NK-92 (cell line): Measurements from ENCODE around the gene ZFP92.

Experiments
- DNase-seq: peaks from one replicate; lab custom pipeline; 2025; ENCODE audit not compliant: unreplicated experiment; lab: John Stamatoyannopoulos, UW

The ZFP92 gene

DNA sequence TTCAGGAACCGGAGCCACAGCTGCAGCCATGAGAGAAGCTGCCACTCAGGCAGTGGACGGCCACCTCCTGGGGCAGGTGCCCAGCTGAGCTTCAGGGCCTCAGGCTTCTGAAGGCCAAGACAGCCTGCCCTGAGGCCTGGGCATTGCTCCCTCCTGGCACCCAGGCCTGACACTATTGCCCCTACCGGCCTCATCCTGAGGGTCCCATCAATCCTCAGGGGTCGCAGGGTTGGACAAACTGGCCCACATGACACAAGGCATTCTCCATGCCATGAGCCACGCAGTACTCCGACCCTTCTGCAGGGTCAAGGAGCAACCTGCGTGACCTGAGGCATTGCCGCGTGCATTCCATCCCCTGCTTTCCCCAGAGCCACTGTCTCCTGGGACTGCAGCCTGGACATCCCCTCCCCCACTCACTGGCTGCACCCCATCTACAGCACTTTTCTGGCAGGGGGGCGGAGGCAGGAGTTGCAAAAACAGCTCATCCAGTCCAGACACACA, 3.0 kb upstream of the ZFP92 start:
- DNase-seq = no peak

DNA sequence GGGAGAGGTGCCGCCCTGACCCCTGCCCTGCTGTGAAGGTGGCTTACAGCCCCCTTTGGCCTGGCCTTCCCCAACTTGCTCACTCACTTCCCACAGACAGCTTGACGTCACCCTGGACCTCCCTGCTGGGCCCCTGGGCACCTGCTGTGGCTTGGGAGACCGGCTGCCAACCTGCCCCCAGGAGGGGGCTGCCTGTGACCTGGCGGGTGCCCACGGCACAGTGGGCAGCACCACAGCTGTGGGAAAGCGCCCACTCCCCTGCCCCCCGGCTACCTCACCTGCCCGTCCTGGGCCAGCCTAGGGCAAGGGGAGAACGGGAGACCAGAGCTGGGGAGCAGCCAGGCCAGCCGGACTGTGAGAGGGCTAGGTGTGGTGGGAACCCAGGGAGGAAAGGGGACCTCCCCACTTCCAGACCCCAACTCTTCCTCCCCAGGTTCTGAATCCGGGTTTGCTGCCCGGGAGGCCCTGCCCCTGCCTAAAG, 2.4 kb upstream of the ZFP92 start:
- no peak for DNase-seq

DNA sequence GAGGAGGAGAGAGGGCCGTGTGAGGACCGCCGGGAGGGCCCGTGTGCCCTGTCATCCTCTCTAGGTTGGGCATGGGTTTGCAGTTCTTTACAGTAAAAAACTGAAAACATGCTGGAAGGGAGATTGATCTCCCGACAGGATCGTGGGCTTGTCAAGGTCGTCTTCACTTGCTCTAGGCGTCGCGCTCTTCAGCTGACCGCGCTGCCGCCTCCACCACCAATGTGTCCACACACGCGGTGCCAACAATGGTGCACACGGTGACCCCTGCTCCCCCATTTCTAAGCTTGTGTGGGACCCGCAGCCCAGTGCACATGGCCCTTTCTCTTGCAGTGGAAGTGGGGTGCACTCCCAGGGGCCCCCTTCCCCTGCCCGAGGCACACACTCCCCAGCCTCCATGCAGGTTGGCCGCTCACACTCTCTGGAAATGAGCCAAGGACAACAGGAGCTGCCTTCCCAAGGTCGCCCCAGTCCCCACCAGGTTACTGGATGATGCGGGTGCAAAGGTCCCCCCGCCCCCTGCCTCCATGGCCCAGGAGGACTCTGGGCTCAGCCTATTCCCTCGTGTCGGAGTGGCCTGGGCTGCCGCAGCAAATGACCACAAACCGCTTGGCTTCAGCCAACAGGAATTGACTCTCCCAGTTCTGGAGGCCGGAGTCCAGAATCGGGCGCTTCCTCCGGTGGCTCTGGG, 1.7 kb upstream of the ZFP92 start:
- no peak for DNase-seq

DNA sequence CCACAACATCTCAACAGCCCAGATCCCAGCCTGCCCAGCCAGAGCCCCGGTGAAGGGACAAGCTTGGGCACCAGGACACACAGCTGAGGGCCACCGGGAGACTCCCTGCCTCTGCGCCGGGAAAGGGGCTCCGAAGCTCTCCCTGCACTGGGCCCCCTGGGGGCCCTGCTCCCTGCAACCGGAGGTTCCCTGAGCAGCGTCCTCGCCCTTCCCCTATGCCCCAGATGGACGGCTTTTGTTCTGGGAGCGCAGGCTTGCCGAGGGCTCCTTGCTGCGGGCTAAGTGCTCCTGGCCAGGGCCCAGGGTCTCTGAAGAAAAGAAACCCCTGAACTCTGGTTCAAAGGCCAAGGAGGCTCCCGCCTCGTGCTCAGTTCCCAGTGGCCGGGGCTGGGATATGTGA, 899 bp upstream of the ZFP92 start:
- no peak for DNase-seq

DNA sequence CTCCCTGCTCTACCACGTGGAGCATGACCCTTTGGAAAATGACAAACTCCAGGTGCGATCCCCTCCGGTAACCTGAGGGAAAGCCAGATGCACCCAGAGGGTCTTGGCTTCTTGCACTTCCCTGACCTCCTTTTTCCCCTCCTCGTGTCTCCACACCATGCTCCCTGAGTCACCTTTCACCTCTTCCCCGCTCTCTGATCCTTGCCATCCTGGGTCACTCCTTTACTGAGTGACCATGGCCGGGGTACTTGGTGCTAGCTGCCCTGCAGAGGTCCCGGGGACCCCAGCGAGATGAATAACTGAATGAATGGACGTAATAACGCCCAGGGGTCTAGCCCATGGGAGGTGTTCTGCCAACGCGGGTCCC, 401 bp upstream of the ZFP92 start:
- no peak for DNase-seq

DNA sequence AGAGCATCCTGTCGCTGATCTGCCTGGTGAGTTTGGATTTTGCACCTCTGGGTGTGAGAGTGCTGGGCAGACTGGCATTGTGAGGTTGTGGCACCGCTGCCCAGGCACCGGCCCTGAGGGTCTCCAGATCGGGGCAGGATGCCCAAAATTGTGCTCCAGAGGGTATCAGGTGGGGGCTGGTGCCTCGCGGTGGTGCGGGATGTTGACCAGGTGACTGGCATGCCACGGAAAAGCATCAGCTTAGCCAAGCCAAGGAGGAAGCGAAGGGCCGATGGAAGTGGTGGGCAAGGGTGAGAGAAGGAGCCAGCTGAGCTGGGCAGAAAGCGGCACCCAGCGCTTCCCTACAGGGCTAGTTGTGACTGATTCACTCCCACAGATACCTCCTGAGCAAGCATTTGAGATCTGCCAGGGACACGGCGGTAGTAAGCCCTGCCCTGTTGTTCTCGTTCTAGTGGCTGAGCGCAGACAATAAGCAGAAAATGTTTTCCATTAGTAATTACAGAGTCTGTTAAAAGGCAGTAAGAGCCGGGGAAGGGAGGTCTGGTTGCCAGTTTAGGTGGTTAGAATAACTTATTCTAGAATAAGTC, 809 bp downstream of the ZFP92 start:
- DNase-seq = no peak

DNA sequence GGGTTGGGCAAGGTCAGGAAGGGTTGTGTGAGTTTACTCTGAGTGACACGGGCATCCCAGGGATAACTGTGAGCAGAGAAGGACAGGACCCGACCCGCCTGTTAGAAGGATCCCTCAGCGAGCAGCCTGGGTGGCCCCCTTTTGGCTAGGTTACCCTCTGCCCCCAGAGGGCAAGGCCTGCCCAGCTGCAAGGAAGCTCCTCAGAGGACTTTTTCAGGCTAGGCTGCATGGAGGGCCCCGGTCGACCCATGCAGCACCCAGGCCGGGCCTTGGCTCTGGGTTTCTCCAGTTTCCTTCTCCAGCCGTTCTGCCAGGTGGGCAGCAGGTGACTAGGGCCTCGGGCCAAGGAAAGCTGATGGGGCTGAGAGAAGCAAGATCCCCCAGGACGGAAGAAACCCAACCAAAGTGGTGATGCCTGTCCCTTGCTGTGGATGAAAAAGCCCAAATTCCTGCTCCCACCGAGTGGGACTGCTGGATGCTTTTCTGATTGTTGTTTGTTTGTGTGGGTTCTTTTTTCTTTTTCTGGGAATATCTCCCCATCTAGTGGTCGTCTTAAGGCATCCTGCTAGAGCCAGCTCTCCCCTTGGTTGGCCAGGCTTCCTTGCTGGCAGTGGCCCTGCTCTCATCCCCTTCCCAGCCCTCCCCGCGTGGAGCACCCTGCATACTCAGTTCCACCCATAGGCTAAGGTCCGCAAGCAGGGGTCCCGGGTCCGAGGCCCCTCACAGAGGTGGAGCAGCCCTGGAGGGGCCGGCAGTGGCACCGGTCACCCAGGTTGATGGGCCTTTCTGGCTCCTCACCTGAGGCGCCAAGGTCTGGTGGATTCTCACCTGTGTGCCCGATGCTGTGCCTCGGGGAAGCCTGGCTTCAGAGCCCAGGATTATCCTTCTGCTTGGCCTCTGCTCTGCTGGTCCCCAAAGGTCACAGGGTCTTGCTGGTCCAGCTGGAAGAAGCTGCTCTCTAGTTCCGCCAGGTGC, 1.8 kb downstream of the ZFP92 start:
- DNase-seq = no peak

DNA sequence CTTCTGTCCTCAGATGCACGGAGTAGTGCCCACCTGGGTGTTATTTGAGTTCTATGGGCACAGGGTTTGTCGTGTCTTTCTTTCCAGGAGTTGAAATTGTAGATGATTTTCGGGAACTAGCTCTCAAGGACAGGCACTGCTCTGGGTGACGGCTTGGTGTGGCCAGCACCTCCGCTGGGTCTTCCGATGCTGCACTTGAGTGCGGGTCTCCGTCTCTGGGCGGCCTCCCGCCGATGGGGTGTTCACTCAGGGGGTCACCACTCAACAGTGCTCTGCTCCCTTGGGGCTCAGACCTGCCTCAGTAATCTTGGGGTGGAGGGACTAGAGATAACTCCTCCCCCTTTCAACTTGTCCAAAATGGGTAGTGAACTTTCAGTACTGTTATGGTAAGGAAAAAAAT, 2.5 kb downstream of the ZFP92 start:
- DNase-seq = no peak

DNA sequence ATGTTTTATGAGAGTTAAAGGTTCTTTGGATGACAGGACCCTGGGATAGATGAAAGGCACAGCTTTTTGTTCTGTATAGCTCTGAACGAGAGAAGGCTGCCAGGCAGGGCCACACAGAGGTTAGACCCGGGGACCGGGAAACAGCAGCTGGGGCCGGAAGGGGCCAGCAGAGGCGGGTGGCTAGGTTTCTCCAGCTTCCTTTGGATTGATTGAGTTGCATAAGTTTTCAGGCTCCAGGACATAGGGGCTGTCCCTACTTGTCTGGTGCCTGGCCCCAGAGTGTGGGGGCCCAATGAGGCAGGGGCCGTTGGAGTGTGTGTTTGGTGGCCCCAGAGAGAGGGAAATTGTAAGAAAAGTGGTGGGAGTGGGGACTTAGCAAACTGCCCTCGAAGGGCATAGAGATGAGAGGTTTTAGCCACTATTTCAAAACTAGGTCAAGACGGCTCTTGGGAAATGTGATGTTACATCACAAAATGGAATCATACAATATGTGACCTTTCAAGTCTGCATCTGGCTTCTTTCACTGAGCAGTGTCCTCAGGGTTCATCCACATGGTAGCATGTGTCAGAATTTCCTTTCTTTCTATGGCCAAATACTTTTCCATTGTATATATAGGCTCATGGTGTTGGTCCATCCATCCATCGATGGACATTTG, 3.7 kb downstream of the ZFP92 start:
- DNase-seq = no peak

DNA sequence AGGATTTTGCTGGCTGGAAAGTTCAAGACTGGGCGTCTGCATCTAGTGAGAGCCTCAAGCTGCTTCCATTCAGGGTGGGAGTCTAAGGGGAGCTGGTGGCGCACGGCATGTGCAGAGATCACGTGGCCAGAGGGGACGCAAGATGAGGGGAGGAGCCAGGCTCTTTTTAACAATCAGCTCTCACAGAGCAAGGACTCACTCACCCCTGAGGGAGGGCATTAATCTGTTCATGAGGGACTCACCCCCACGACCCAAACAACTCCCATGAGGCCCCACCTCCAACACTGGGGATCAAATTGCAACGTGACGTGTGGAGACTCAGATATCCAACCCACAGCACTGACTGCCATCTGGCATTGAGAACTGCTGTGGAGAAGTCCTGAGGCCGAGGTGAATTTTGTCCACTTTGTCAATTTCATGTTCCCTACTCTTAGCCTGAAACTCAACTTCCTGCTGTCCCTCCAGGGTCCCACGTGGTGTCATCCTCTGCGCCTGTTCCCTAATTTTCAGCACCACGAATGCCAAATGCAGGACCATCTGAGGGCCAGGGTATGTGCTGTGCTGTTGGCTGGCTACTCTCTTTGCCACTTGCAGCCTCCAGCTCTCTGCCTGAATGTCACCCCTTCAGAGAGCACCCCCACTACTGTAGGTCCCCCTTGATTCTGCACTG, 5.6 kb downstream of the ZFP92 start:
- no peak for DNase-seq

DNA sequence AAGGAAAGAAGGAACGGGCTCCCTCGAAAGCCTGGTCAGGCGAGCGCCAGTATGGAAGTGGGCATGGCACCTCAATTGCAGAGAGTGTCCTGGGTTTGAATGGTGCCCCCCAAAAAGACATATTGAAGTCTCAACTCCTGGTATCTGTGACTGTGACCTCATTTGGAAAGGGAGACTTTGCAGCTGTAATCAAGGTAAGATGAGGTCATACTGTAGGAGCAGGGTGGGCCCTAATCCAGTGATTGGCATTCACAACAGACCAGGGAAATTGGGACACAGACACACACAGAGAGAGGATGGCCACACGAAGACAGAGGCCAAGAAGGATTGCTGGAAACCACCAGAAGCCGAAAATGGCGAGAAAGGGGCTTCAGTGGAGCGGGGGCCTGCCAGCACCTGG, 6.4 kb downstream of the ZFP92 start:
- no peak for DNase-seq

DNA sequence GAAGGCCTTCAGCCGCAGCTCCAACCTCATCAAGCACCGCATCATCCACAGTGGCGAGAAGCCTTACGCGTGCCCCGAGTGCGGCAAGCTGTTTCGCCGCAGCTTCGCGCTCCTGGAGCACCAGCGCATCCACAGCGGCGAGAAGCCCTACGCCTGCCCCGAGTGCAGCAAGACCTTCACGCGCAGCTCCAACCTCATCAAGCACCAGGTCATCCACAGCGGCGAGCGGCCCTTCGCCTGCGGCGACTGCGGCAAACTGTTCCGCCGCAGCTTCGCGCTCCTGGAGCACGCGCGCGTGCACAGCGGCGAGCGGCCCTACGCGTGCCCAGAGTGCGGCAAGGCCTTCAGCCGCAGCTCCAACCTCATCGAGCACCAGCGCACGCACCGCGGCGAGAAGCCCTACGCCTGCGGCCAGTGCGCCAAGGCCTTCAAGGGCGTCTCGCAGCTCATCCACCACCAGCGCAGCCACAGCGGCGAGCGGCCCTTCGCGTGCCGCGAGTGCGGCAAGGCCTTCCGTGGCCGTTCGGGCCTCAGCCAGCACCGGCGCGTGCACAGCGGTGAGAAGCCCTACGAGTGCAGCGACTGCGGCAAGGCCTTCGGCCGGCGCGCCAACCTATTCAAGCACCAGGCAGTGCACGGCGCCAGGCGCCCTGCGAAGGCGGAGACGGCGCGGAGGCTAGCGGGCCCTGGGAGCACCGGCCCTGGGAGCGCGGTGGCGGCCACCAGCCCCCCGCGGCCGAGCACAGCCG, 9.8 kb downstream of the ZFP92 start:
- DNase-seq = no peak

DNA sequence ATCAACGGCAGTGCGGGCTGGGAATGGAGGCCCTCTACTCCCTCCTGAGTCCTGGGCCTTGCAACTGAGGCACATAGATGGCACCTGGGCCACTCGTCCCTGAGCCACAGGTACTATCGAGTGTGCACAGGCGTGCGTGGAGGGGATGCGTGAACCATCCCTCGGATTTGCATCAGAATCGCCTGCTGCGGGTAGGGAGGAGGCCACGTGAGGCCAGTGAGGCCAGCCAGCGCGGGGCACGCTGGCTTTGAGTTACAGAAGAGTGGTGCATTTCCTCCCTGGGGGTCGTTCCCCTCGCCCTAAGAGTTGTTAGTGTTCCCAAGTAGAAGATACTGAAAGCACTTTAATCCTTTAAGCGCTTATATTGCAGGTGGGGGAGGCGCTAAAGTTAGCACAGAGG, 10.6 kb downstream of the ZFP92 start:
- DNase-seq = no peak

DNA sequence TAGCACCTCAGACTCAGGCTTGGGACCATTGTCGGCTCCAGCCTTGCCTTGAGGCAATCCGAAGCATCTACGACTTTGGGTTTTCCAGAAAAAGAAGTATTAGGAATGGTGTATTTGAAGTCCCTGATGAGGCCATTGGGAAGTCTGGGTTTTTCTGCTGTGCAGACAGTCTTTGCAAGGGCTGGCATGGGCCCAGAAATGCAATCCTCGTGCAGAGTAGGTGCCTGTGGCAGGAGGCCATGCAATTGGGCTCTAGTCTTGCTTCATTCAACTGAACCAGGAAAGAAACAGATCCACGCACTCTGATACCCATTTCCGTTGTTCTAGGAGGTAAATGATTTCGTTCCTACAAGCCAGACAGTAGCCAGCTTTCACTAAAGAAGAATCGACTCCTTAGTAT, 12.4 kb downstream of the ZFP92 start:
- DNase-seq = no peak

DNA sequence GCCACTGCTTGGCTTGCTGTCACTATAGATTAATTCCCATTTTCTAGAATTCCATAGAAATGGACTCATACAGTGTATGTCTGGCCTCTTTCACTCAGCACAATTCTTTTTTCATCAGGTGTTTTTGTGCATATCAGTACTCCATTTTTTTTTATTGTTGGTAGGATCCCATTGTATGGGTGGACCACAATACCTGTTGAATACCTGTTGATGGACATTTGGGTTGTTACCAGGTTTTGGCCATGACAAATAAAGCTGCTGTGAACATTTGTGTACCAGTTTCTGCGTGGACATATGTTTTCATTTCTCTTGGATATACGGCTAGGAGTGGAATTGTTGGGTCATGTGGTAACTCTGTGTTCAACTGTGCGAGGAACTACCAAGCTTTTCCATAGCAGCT, 14.9 kb downstream of the ZFP92 start:
- DNase-seq = no peak

DNA sequence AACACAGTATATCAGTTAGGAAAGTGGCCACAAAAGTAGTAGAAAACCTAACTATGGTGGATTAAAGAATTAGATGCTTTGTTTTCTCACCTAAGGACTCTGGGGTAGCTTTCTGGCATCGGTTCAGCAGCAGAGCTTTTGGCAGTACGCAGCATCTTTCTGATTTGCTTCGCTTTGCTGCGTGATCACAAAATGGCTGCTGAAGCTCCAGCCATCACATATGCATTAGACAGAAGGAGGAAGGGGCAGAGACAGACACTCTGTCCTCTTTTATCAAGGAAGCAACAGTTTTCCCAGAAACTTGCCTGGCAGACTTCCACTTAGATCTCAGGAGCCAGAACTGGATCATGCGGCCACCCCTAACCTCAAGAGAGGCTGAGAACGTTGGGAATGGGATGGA, 19.5 kb downstream of the ZFP92 start:
- no peak for DNase-seq

DNA sequence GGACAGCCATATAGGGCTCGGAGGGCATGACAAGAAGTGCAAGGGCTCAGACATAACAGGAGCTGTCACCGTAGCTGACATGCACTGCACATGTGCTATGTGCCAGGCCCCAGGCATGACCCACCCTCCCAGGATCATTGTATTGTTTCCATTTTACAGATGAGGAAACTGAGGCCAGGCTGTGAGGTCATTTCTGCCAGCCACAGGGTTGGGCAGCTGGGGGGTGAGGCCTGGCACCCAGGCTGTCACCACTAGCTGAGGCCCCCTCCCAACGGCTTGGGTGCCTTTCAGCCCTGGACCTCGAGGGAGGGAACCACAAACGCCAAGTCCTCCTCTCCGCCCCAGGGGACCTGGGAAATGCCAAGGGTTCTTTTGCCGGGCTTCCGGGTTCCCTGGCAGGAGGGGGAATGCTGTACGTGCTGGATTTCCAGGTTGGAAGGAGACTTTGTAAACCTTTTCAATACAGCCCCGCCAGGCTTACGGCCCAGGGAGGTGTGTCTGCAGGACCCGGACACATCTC, 21.9 kb downstream of the ZFP92 start:
- DNase-seq = no peak

DNA sequence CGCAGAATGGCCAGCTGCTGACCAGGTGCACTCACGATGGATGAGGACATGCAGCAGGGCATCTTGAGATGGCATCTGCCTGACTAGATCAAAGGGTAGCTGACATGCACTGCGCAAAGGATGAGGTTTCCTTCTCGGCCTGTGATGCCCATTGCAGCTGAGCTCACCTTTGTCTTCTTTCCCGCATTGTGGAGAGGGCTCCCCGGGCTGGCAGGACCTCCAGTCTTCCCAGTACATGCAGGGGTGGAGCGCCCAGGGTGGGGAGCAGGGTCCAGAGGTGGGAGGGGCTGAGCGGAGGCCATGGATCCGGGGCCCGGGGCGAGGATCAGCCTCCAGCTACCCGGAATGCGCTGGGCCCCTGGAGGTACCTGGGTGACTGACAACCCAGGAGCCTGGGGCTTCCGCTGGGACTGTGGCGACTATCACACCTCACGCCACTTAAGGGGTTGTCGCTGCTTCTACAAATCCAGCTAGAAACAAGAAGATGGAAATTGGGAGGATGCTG, 22.6 kb downstream of the ZFP92 start:
- DNase-seq = no peak

DNA sequence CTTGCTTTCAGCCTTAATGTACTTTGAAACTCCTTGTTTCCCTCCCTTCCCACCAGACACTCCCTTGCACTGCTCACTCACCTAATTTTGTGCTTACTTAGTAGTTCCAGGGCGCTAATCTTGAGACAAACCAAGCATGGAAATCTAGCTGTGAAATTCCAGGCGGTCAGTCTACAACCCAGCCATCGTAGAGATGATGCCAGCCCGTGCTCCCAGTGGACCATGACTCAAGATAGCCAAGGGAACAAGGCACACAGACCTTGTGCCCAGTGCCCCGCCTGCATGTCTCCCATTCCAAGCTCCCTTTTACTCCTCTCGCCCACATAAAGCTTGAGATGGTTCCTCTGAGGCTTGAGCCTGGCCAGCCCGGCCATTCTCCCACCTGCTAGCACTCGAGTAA, 23.5 kb downstream of the ZFP92 start:
- no peak for DNase-seq

DNA sequence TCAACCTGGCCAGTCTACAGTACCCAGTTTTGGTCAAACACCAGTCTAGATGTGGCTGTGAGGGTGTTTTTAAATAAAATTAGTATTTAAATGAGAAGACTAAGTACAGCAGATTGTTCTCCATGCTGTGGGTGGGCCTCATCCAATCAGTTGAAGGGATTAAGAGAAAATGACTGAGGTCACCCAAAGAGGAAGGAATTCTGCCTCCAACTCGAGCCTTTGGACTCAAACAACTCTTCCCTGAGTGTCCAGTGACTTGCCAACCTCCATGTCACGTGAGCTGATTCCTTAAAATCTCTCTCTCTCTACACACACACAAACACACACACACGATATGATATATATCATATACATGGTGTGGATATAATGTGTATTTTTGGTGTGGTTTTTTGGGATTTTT, 24.6 kb downstream of the ZFP92 start:
- DNase-seq = no peak
